GM21529 (cell line): ENCODE results near the gene PPM1L.
A peak's percentile ranks its signal among the peaks of the same experiment; 100 is the strongest.

Experiments
- ATAC-seq: cut with Tn5 transposase; IDR thresholded peaks from one replicate; pipeline ENCODE4 v1.9.1; 2021; ENCODE audit not compliant: unreplicated experiment

The PPM1L gene

DNA sequence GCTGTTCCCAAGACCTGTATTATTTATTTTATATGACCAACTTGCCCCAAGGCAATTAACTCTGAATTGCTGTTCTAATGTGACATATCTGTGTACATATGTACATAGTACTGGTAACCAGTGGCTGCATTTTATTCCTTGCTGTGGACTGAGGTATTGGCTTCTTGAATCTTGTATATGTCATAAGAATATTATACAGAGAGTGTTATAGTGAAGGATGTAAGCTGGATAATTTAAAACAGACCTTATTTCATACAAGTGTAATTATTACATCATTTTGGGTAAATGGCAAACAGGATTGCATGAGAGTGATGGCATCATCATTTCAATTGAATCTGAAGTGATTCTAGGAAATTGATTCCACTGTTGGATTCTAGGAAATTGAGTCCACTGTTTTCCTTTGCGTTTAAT, 316.2 kb downstream of the PPM1L start:
- ATAC-seq = no peak

DNA sequence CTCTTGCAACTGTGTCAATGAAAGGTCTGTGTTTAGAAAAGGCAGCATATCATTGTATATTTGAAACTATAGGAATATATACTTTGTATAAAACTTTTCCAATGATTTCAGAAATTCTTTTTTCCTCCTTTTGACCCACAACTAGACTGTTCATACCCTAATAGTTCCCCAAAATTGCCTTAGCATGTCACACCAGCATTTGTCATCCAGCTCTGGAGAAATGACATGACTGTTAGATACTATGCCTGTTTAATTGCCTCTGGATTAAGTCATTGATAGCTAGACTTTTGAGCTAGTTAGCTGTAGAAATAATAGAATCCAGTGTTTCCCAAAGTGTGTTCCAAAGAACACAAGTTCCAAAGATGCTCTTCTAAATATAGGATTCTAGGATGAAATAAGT, 316.7 kb downstream of the PPM1L start:
- no peak for ATAC-seq

DNA sequence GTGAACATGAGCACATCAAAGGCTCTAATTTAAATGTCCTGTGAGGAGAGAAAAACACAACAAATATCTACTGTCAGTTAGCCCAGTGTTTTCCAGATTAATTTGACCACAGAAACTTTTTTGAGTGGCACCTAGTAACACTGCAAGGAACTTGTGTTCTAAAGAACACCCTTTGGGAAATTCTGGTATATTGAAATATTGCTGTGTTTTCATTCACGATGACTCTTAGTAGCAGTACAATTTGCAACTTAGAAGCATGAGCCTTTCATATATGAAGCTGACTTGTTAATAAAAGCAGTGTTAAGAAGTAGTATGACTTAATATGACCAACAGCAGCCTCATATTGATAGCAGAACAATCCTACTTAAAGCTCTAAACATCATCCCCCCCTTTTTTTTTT, 317.1 kb downstream of the PPM1L start:
- ATAC-seq = no peak

DNA sequence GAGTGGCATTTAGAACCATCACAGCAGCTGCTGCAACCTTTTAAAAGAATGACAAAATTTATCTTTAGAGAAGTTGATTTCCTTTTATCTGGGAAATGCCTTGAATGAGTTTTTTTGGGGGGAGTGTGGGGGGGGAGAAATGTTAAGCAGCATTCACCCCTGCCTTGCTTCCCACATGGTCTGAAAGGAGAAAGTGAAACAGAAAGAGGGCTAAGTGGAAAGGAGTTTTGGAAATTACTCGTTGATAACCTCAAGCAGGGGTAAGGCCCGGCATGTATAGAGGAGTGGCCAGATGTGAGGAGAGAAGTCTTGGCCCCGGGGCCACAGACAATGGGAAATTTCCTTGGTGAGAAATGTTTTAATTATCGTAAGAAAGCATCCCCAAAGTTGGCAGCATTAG, 325.6 kb downstream of the PPM1L start:
- ATAC-seq = peak; percentile 95

DNA sequence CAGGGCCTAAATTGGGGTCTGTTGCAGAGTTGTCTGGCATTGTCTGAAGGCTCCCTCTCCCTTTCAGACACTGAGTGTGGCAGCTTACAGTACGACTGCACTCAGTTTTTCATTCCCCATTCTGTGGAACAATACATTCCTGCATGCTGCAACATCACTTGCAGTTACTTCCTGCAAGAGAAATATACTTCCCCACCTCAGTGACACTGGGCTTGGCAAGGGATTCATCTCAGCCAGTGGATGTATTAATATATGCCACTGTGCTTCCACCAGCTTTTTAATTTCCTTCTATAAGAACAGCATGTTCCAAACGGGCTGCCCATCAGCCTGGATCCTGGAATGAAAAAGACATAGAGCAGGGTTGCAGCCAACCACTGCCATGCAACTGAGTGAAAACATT, 326.0 kb downstream of the PPM1L start:
- peak; percentile 19 for ATAC-seq

DNA sequence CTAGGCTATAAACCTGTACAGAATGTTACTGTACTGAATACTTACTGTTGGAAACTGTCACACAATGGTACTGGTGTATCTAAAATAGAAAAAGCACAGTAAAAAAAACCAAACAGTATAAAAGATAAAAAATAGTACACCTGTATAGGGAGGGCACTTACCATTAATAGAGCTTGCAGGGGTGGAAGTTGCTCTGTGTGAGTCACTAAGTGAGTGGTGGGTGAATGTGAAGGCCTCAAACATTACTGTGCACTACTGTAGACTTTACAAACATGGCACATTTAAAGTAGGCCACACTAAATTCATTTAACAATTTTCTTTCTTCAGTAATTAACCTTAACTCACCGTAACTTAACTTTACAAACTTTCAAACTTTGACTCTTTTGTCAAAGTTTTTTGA, 327.1 kb downstream of the PPM1L start:
- ATAC-seq = no peak

DNA sequence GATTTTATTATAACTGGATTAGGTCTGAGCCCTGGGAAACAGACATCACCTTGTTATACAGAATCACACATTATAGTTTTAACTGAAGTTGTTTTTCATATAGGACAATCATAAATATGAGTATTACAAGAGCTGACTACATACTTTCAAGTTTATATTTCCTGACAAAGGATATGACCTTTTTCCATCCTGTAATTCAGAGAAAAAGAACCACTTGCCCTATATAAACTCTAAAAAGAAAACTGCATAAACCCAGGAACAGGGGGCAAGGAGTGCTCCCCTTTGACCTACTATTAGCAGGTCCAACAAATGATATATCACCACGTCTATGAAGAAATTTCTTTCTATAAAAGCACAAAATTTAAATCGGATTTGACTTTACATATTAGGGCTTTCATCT, 328.2 kb downstream of the PPM1L start:
- no peak for ATAC-seq

DNA sequence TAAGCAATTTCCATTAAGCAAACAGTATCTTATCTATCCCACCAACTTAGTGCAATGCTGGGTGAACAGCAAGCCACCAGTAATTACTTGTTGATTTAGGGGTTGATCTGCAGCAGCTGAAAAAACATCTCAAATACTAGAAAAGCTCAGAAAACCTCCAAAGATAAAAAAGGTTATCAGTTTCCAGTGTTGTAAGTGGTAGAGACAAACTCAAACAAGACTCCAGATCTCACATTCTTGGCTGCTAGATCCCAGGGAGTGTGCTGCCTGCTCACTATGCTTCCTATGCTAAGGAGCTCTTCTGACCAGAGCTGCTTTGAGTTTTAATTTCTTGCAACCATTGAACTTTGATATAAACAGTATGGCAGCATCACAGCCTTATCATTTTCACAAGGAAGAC, 337.9 kb downstream of the PPM1L start:
- no peak for ATAC-seq

DNA sequence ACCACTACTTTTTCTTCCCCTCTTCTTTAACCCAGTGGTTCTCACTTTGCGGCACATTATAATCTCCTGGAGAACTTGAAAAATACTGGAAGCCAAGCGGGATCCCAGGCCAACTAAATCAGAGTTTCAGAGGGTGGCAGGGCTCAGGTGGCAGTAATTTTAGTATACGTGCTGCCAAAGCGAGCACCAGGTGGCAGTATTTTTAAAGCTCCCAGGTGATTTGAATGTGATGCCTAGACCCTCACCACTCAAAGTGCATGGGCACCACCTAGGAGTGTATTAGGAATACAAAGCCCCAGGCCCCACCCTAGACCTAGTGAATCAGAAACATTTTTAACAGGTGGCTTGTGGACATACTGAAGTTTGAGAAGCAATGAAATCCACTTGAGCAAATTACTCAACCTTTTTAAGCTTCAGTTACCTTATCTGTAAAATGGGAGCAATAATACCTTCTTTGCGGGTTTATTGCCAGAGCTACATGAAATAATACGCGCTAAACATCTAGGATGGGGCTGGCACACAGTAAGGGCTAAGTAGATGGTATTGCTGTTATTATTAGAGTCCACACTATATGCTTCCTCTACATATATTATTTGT, 340.8 kb downstream of the PPM1L start:
- no peak for ATAC-seq

DNA sequence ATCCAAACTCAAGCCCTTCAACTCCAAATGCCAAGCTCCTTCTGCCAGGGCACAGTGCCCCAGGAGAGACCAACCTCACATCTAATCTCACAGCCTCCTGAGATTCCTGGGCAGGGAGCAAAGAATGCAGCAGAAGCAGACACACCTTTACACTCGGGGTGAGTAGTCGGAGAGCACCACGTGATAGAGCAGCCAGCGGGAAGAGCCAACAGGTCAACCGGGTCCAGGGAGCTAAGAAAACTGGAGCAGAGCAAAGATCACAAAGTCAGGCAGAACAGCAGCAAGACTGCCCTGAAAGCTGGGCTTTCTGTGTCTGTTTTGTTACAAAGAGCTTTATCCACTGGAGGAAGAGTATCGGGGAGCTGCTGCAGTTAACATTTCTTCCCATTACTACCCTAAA, 345.0 kb downstream of the PPM1L start:
- ATAC-seq = no peak

DNA sequence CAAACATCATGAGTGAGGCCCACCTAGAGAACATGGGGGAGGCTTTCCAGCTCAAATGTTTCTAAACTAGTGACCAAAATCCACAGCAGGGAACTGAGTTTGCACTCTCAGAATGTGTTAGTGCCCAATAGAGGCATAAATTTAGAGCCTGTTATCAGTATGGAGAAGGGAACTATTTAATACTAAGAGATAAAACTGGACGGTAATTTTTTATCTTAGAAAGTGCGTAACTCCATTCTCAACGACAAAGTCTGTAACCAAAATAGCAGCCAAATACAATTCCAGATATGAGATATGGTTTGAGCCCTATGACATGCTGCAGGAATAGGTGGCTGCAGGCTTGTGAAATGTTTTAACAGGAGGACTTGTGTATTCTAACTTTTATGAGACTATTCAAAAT, 345.6 kb downstream of the PPM1L start:
- ATAC-seq = no peak

DNA sequence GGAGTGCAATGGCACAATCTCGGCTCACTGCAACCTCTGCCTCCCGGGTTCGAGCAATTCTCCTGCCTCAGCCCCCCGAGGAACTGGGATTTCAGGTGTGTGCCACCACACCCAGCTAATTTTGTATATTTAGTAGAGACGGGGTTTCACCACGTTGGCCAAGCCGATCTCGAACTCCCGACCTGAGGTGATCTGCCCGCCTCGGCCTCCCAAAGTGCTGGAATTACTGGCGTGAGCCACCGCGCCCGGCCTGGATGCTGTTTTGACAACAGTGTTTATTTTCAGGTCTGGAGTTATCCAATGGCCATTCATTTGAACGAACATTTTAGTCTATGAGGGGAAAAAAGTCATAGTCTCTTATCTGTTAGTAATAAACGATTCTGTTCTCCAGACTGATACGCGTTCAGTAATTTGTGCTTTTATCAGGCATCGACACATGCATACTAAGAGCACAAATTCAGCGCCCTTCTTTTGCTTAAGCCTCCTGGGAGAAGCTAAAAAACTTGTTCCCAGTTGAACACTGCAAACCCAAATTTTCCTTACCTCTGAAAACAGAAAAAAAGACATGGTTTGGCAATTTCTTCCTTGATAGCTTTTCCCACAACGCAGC, 347.9 kb downstream of the PPM1L start:
- ATAC-seq = no peak

DNA sequence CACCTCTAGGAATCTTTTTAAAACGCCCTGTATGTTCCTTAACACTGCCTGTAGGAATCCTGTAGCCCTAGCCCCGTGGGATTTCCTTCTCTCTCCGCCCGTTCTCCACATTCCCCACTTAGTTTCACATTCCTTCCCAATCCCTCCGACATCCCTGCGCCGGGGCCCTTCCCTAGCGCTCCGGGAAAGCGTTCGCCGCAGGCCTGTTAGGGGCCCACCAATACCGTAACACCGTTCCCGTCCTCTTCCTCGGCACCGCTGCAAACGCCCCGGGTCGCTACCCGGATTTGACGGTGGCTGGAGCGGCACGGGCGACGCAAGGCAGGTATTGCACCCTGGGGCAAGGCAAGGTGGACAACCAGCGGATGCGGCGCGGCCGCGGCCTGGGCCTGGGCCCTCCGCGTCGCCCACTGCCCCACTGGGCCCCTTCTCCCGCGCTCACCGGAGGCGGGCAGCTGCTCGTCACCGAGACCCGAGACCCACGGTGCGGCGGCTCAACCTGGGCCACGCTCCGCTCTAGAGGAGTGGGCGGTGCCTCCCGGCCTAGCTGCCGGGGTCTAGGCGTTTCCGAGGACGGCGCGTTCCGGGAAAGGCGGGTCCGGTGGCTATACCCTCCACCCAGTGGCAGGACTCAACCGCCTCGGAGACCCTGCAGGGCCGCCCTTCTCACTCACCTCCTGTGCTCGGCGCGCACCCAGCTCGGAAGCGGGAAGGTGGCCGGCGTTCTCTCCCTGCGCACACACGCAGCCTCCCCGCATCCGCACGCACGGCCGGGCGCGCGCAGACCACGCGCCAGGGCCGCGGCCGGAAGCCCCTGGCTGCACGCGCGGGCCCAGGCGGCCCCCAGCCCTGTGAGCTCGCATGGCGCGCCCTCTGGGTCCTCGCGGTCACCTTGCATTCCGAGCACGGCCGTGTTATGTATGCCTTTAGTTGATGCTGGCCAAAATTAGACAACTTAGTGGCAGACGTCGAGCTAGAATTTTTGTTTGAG, 348.8 kb downstream of the PPM1L start, which contains the start of gene B3GALNT1:
TSS of gene B3GALNT1 (minus strand) at position 789 of the 991 bp plus-strand sequence. CDS start 18,595 bp downstream, outside the sequence.
- ATAC-seq = peak; percentile 63

DNA sequence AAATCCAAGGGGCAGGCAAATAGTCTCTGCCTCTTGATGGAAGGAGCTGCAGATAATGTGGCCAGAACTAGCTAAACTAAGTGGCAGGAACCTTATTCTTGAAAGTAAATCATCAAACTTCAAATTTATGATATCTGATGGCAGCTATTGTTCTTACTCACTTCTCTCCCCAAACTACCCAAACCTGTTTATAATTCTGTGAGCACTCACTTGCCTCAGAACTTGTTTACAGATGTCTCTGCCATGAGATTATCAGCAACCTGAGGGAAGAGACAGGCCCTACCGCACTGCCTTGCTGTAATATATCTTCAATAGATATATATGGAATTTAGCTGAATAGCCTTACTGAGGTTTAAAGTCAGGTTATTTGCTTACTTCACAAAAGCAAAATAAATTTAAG, 351.3 kb downstream of the PPM1L start:
- ATAC-seq = no peak

DNA sequence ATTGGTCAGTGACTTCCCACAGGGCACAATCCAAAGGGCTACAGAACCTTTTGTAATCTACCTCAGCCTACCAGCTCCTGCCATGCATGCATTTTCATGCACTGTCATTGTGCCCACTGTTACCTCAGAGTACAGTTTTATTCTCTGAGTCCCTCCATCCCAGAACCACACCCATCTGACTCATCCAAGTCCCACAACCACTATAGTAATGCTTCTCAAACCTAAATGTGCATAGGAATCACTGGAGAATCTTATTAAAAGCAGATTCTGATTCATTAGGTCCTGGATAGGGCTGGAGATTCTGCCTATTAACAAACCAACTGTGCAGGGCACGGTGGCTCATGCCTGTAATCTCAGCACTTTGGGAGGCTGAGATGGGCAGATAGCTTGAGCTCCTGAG, 352.8 kb downstream of the PPM1L start:
- ATAC-seq = no peak

DNA sequence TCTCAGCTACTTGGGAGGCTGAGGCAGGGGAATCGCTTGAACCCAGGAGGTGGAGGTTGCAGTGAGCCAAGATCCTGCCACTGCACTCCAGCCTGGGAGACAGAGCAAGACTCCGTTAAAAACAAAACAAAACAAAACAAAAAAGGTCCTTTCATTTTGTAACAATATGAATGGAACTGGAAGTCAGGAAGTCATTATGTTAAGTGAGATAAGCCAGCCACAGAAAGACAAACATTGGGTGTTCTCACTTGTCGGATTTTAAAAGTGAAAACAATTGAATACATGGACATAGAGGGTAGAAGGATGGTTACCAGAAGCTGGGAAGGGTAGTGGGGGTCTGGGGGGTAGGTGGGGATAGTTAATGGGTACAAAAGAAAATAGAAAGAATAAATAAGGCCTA, 361.6 kb downstream of the PPM1L start:
- ATAC-seq = no peak

DNA sequence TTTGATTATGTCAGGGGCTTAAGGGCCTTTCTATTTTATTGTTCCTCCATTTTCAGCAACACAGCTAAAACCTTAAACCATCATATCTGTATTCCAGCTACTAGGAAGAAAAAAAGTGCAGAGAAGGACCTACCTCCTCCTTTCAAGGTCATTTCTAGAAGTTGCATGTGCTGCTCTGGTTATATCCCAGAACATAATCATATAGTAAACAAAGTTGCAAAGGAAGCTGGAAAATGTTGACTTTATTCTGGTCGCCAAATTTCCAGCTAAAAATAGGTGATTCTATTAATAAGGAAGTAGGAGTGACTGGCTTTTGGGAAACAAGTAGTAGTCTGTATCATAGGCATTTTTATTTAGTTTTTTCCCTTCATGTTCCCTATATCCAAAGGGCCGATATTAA, 370.5 kb downstream of the PPM1L start:
- ATAC-seq = no peak
